HepG2 (cell line): ENCODE results near the gene PRB2. TPM values are rescaled to one million over a fixed set of nuclear protein-coding genes. Genes with fewer than 3 reads are reported as not detected.

Experiments used
- ATAC-seq: fragments of 200-7000 bp; cut with Tn5 transposase; 3 replicates; pipeline ENCODE4 v1.9.1; 2020; ENCODE audit warnings: mild to moderate bottlenecking, moderate library complexity
- BruUV-seq: library from RNA; stranded (reverse); fragments of 400-500 nt; replicated peaks from 2 replicates; lab custom pipeline; 2021; lab: Mats Ljungman, UMichigan
- CTCF ChIA-PET: fragments of 300-600 bp; formaldehyde crosslinking; extraction: SDS; loops from one replicate; lab custom pipeline; 2021; ENCODE audit warnings: low total read pairs, inconsistent platforms, low intra/inter-chr PET ratio; lab: Yijun Ruan, JAX
- POLR2A ChIA-PET: fragments of 350-600 bp; sonication (Branson Sonifier 250); formaldehyde crosslinking; loops from one replicate; lab custom pipeline; 2020; ENCODE audit warnings: antibody characterized with exemption, inconsistent platforms; lab: Yijun Ruan, JAX
- DNase-seq: peaks from one replicate; pipeline ENCODE4 v3.0.0-alpha.2; 2015; ENCODE audit warnings: low spot score
- FAIRE-seq: peaks from 3 replicates; lab custom pipeline; 2011; peaks lifted over from hg19 to GRCh38; lab: Jason Lieb, UNC
- H2AFZ ChIP-seq: one replicate; pipeline ENCODE4 v1.6.1; 2011; ENCODE audit warnings: low read length, inconsistent platforms
- H3K27ac ChIP-seq: fragments of 300-600 bp; 3 replicates; pipeline ENCODE4 v1.8.0; 2011; ENCODE audit warnings: mixed run types, mild to moderate bottlenecking, mixed read lengths, low read length, inconsistent platforms; ENCODE audit not compliant: insufficient read depth; ENCODE audit errors: extremely low read length
- H3K27me3 ChIP-seq, 2 experiments: fragments of 200-600 bp in 1 of 2; 2 replicates in 1 of 2; 3 replicates in 1 of 2; pipeline versions ENCODE4 v1.6.0 to v1.8.0; 2011; ENCODE audit warnings: low read length in 2 of 2, mild to moderate bottlenecking in 2 of 2, moderate library complexity in 2 of 2, inconsistent platforms in 1 of 2; ENCODE audit not compliant: insufficient read depth in 2 of 2, control insufficient read depth in 1 of 2
- H3K36me3 ChIP-seq, 2 experiments: fragments of 200-600 bp in 1 of 2; replicated peaks in 1 of 2; 2 replicates in 1 of 2; 3 replicates in 1 of 2; pipeline versions ENCODE4 v1.5.1 to v1.8.0; 2011; ENCODE audit warnings: low read length in 2 of 2, inconsistent platforms in 1 of 2; ENCODE audit not compliant: insufficient read depth in 2 of 2, control insufficient read depth in 1 of 2
- H3K4me1 ChIP-seq: 2 replicates; pipeline ENCODE4 v1.5.1; 2012; ENCODE audit warnings: low read length, inconsistent platforms; ENCODE audit not compliant: insufficient read depth
- H3K4me2 ChIP-seq: 2 replicates; pipeline ENCODE4 v1.6.0; 2011; ENCODE audit warnings: low read depth, low read length, inconsistent platforms
- H3K4me3 ChIP-seq, 3 experiments: fragments of 200-600 bp in 1 of 3; sonication (generic), shearing (Covaris generic) in 1 of 3; replicated peaks in 1 of 3; 2 replicates each; pipeline ENCODE4 v1.5.1; 2011 to 2016; ENCODE audit warnings: low read length in 3 of 3, inconsistent platforms in 2 of 3, low read depth in 2 of 3, mild to moderate bottlenecking in 2 of 3, control low read depth in 1 of 3, mixed read lengths in 1 of 3; ENCODE audit not compliant: insufficient read depth in 1 of 3
- H3K79me2 ChIP-seq: one replicate; pipeline ENCODE4 v1.6.1; 2011; ENCODE audit warnings: low read length, inconsistent platforms; ENCODE audit not compliant: insufficient read depth
- H3K9ac ChIP-seq: 2 replicates; pipeline ENCODE4 v1.6.0; 2011; ENCODE audit warnings: mild to moderate bottlenecking, low read depth, low read length, inconsistent platforms; ENCODE audit not compliant: insufficient read depth
- H3K9me3 ChIP-seq: 2 replicates; pipeline ENCODE4 v1.5.1; 2012; ENCODE audit warnings: mild to moderate bottlenecking, low read length
- H4K20me1 ChIP-seq: 2 replicates; pipeline ENCODE4 v1.6.0; 2011; ENCODE audit warnings: inconsistent platforms, mild to moderate bottlenecking, low read length, moderate library complexity; ENCODE audit not compliant: insufficient read depth
- BHLHE40 ChIP-seq: IDR thresholded peaks from 2 replicates; pipeline ENCODE4 v1.6.1; 2011; ENCODE audit warnings: low read length, improper control_type of control experiment
- FOXA3 ChIP-seq: IDR thresholded peaks from 2 replicates; pipeline ENCODE4 v1.6.1; 2016; ENCODE audit warnings: missing genetic modification reagents, missing compliant biosample characterization
- FOXC1 ChIP-seq: sonication (generic); formaldehyde crosslinking; IDR thresholded peaks from 2 replicates; pipeline ENCODE4 v1.8.0; 2022; ENCODE audit warnings: mild to moderate bottlenecking, missing genetic modification reagents, borderline replicate concordance
- NKX3-1 ChIP-seq: sonication (generic); formaldehyde crosslinking; IDR thresholded peaks from 2 replicates; pipeline ENCODE4 v1.5.0; 2020; ENCODE audit warnings: missing genetic modification reagents
- PAF1 ChIP-seq: IDR thresholded peaks from 2 replicates; pipeline ENCODE4 v1.6.1; 2016; ENCODE audit warnings: missing genetic modification reagents, missing compliant biosample characterization
- RFX5 ChIP-seq: IDR thresholded peaks from 2 replicates; pipeline ENCODE4 v1.6.1; 2011; ENCODE audit warnings: low read depth, low read length, improper control_type of control experiment
- SOX13 ChIP-seq, 3 experiments: fragments of 450-650 bp in 1 of 3; sonication (generic) in 1 of 3; formaldehyde crosslinking in 1 of 3; IDR thresholded peaks in 2 of 3; conservative IDR thresholded peaks in 1 of 3; 2 replicates each; pipeline versions ENCODE4 v1.5.0 to v1.6.1; 2016 to 2020; ENCODE audit warnings: antibody characterized with exemption in 1 of 3, mild to moderate bottlenecking in 1 of 3, missing compliant biosample characterization in 1 of 3, missing genetic modification reagents in 1 of 3, moderate library complexity in 1 of 3
- YY1 ChIP-seq: IDR thresholded peaks from 2 replicates; pipeline ENCODE4 v1.6.1; 2011; ENCODE audit warnings: low read length, low read depth, moderate library complexity, mild to moderate bottlenecking; ENCODE audit not compliant: insufficient read depth, insufficient replicate concordance
- ZNF24 ChIP-seq: fragments of 450-650 bp; IDR thresholded peaks from 2 replicates; pipeline ENCODE4 v1.6.1; 2017; ENCODE audit warnings: antibody characterized with exemption, mild to moderate bottlenecking
- ZNF564 ChIP-seq: sonication (generic); formaldehyde crosslinking; IDR thresholded peaks from 2 replicates; pipeline ENCODE4 v1.8.1; 2023; ENCODE audit warnings: mild to moderate bottlenecking, missing genetic modification reagents
- ZNF709 ChIP-seq: sonication (generic); formaldehyde crosslinking; IDR thresholded peaks from 2 replicates; pipeline ENCODE4 v1.5.0; 2020; ENCODE audit warnings: mild to moderate bottlenecking, missing genetic modification reagents
- ZSCAN31 ChIP-seq: sonication (generic); formaldehyde crosslinking; IDR thresholded peaks from 2 replicates; pipeline ENCODE4 v1.5.0; 2020; ENCODE audit warnings: low read depth, mild to moderate bottlenecking, missing genetic modification reagents
- WGBS: methylation state at CpG from one replicate; pipeline ENCODE4 v1.1.6; 2017; ENCODE audit warnings: low lambda C conversion rate; 5-methylcytosine and 5-hydroxymethylcytosine counted together
- in situ Hi-C: cut with HindIII; loops from 2 replicates; pipeline ENCODE4 v1.10.0; 2017; ENCODE audit warnings: low pct_unique_long_range_greater_than_20kb; ENCODE audit not compliant: extremely low pct_ligation_motif_present
- intact Hi-C: fragments of 100-400 bp; cut with micrococcal nuclease; formaldehyde crosslinking; loops from one replicate; pipeline ENCODE4 v1.10.0; 2022; ENCODE audit not compliant: unreplicated experiment
- polyA plus RNA-seq, 8 experiments: library from polyadenylated mRNA; depleted of rRNA in 3 of 8; stranded (reverse) in 7 of 8; unstranded in 1 of 8; fragments of >200 nt; fragmentation: Illumina TruSeq in 4 of 8; extraction: Trizol in 4 of 8; gene quantifications; 2 replicates each; pipeline versions ENCODE4 v1.2.1 to v1.2.3, GENCODE V29; 2011 to 2016; ENCODE audit warnings: low read depth in 4 of 8, missing spikeins in 1 of 8, mixed read lengths in 1 of 8; ENCODE audit not compliant: insufficient read depth in 1 of 8
- total RNA-seq, 5 experiments: library from RNA; depleted of rRNA; stranded (reverse); fragments of >200 nt; fragmentation: Illumina TruSeq; extraction: Trizol; gene quantifications; 2 replicates each; pipeline ENCODE4 v1.2.3, GENCODE V29; 2016; ENCODE audit warnings: low read depth in 1 of 5
- TF ChIP-seq, protein P1 (sequence below): sonication (generic); formaldehyde crosslinking; IDR thresholded peaks from 2 replicates; pipeline ENCODE4 v1.5.1; 2020; ENCODE audit warnings: missing genetic modification reagents, mild to moderate bottlenecking, borderline replicate concordance
- TF ChIP-seq, protein P2 (sequence below): sonication (generic); formaldehyde crosslinking; IDR thresholded peaks from 2 replicates; pipeline ENCODE4 v1.4.0; 2020; ENCODE audit warnings: missing genetic modification reagents; ENCODE audit errors: not compliant biosample characterization
- TF ChIP-seq, protein P3 (sequence below): IDR thresholded peaks from 2 replicates; pipeline ENCODE4 v1.6.1; 2016; ENCODE audit warnings: missing genetic modification reagents, missing compliant biosample characterization

PRB2 gene
- total and polyA plus RNA-seq, 2 of the 13 experiments (the other 11 are each of a cell fraction or from before 2014, with no cell fraction given): not detected

DNA sequence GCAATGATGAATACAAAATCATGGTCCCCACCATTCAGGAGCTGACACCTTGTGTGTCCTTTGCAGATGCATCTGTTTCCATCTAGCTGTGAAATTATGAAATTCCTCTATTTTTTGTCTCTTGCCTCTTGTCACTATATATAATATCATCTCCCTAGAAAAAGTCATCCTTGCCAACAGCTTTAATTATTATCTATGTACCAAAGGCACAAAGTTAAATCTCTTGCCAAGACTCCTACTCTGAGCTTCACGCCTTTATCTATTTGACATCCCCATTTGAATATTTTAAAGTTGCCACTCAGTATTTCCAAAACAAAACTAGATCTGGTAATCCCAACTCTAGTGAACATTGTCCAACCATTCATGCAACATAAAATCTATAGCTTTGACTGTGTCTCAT is 32.0 kb upstream of the PRB2 start:
- Histone ChIP-seq H3K4me2 (no peak overlapping the region), H3K4me1 (no peaks in the 10 kb centered on the region), H4K20me1 (no peaks in the 10 kb centered on the region), H2AFZ (no peak overlapping the region), H3K27me3 (peaks cover 0 to 6% of the 10 kb centered on the region in 2 experiments; a peak in 2 of 5 replicates), H3K9me3 (no peaks in the 10 kb centered on the region), H3K4me3 (no peak overlapping the region), H3K36me3 (no peaks in the 10 kb centered on the region), H3K27ac (no peak overlapping the region), H3K9ac (no peak overlapping the region), H3K79me2 (no peaks in the 10 kb centered on the region)
- TF ChIP-seq, protein P1, sequence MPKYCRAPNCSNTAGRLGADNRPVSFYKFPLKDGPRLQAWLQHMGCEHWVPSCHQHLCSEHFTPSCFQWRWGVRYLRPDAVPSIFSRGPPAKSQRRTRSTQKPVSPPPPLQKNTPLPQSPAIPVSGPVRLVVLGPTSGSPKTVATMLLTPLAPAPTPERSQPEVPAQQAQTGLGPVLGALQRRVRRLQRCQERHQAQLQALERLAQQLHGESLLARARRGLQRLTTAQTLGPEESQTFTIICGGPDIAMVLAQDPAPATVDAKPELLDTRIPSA: no peak
- TF ChIP-seq FOXA3 (CRISPR knock-in tag) (no peak), ZNF564 (CRISPR knock-in tag) (no peak), NKX3-1 (CRISPR knock-in tag) (no peak), YY1 (no peak), FOXC1 (CRISPR knock-in tag) (no peak), ZSCAN31 (CRISPR knock-in tag) (no peak), RFX5 (no peak), SOX13 (IDR thresholded peaks at IDR 0.05) (no peak), SOX13 (CRISPR knock-in tag; conservative IDR thresholded peaks at IDR 0.05 in 1 of 2, IDR thresholded peaks at IDR 0.05 in 1 of 2) (no peak), ZNF24 (no peak), ZNF709 (CRISPR knock-in tag) (no peak), BHLHE40 (no peak), PAF1 (CRISPR knock-in tag) (no peak)
- TF ChIP-seq, protein P2, sequence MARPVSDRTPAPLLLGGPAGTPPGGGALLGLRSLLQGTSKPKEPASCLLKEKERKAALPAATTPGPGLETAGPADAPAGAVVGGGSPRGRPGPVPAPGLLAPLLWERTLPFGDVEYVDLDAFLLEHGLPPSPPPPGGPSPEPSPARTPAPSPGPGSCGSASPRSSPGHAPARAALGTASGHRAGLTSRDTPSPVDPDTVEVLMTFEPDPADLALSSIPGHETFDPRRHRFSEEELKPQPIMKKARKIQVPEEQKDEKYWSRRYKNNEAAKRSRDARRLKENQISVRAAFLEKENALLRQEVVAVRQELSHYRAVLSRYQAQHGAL (CRISPR knock-in tag): no peak
- TF ChIP-seq, protein P3, sequence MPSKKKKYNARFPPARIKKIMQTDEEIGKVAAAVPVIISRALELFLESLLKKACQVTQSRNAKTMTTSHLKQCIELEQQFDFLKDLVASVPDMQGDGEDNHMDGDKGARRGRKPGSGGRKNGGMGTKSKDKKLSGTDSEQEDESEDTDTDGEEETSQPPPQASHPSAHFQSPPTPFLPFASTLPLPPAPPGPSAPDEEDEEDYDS (CRISPR knock-in tag): no peak
- in situ Hi-C loops (no loop called here), intact Hi-C loops (no loop called here)
- FAIRE-seq (no peak), ATAC-seq (no peak), DNase-seq (no peak)
- ChIA-PET POLR2A (no interaction called here), CTCF (no interaction called here)
- WGBS: 11% methylated on average over 1 of the region's 1 CpG
- BruUV-seq: no TSS peak
